AG08396 (cell line): ENCODE measurements around the gene CHMP2A.
"Not testable (repeated sequence)": the region's sequence is repeated elsewhere in the genome, so short reads cannot be mapped to it uniquely, and the experiment has no call there.

Source experiments
- DNase-seq: peaks from one replicate; pipeline ENCODE4 v3.0.0; 2012; ENCODE audit warnings: low spot score, mixed read lengths

Gene CHMP2A

GRCh38 chr19:58511353-58512208, 43.3 kb downstream of the CHMP2A start, which contains the start of gene SLC27A5:
SLC27A5 (minus strand) TSS chr19:58511992; CDS start chr19:58511955, 37 bp downstream.
- no peak for DNase-seq

- DNase-seq, result no peak
Measured at GRCh38 chr19:58510084-58510862, 44.6 kb downstream of the CHMP2A start.

- no peak for DNase-seq
Measured at GRCh38 chr19:58509731-58510083, 45.2 kb downstream of the CHMP2A start.

GRCh38 chr19:58507602-58508223, 47.2 kb downstream of the CHMP2A start:
- DNase-seq, result not testable (repeated sequence)
